ENCODE measurements around the gene ATP8B1.

ATP8B1 gene

GRCh38 chr18:57635003-57635822 is 167.9 kb downstream of the ATP8B1 start:
- TF ChIP-seq CEBPB (IDR thresholded peaks at IDR 0.05) (no peak), USF1 (IDR thresholded peaks at IDR 0.05) (no peak), RAD21 (IDR thresholded peaks at IDR 0.05; ENCODE audit: low read depth) (no peak), FOXM1 (IDR thresholded peaks at IDR 0.05; ENCODE audit: borderline replicate concordance, low read depth) (no peak), ZBTB7A (IDR thresholded peaks at IDR 0.05; ENCODE audit: low read depth) (no peak), TEAD4 (IDR thresholded peaks at IDR 0.05) (no peak)

- TF ChIP-seq NFIC (IDR thresholded peaks at IDR 0.05) (no peak), CREB1 (IDR thresholded peaks at IDR 0.05; ENCODE audit: low read depth) (no peak), USF1 (IDR thresholded peaks at IDR 0.05) (no peak), ZBTB7A (IDR thresholded peaks at IDR 0.05; ENCODE audit: low read depth) (no peak), RAD21 (IDR thresholded peaks at IDR 0.05; ENCODE audit: low read depth) (no peak), TAF1 (IDR thresholded peaks at IDR 0.05; ENCODE audit: low read depth) (no peak), TEAD4 (IDR thresholded peaks at IDR 0.05) (no peak), TCF12 (IDR thresholded peaks at IDR 0.05; ENCODE audit: low read depth) (no peak), YY1 (IDR thresholded peaks at IDR 0.05; ENCODE audit: low read depth) (no peak), MAX (IDR thresholded peaks at IDR 0.05) (no peak), REST (IDR thresholded peaks at IDR 0.05; ENCODE audit: low read depth) (no peak), EGR1 (IDR thresholded peaks at IDR 0.05) (no peak), CEBPB (IDR thresholded peaks at IDR 0.05) (no peak)
Observed at GRCh38 chr18:57631697-57632096, 171.4 kb downstream of the ATP8B1 start.

DNA sequence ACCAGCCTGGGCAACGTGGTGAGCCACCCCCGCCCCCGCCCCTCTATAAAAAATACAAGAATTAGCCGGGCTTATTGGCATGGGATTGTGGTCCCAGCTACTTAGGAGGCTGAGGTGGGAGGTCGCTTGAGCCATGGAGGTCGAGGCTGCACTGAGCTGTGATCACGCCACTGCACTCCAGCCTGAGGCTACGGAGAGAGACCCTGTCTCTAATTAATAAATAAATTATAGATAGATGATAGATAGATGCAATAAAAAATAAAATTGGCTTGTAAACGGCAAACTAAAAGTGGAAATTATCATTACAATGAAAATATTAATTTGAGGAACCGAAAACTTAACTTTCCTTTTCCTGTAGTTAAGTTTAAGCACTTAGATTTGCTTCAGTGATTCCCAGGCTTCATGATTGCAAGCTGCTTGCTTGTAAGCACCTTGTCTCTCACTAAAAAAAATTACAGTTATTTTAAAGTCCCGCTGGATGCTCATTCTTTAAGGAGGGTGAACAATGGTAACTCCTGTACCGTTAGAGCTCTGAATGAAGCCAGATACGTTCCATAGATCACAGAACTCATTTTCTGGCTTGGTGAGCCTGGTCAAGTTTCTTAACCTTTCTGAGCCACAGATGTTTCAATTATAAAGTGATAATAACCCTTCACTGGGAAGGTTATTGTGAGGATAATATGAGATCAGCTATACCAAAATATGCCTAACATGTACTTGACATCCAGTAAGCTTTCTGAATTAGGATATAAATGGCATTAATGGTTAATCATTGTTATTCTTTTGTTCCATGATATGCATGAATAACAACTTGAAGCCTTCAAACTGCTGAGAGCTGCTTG is 172.1 kb downstream of the ATP8B1 start:
- TF ChIP-seq CREB1 (IDR thresholded peaks at IDR 0.05; ENCODE audit: low read depth), result no peak
- no peak for TF ChIP-seq RAD21 (IDR thresholded peaks at IDR 0.05; ENCODE audit: low read depth)
- no peak for TF ChIP-seq REST (IDR thresholded peaks at IDR 0.05; ENCODE audit: low read depth)
- TF ChIP-seq CEBPB (IDR thresholded peaks at IDR 0.05), result no peak
- no peak for TF ChIP-seq TAF1 (IDR thresholded peaks at IDR 0.05; ENCODE audit: low read depth)
- TF ChIP-seq YY1 (IDR thresholded peaks at IDR 0.05; ENCODE audit: low read depth), result no peak
- TF ChIP-seq TCF12 (IDR thresholded peaks at IDR 0.05; ENCODE audit: low read depth), result no peak
- no peak for TF ChIP-seq NFIC (IDR thresholded peaks at IDR 0.05)
- no peak for TF ChIP-seq ZBTB7A (IDR thresholded peaks at IDR 0.05; ENCODE audit: low read depth)
- TF ChIP-seq FOXM1 (IDR thresholded peaks at IDR 0.05; ENCODE audit: borderline replicate concordance, low read depth), result no peak
- TF ChIP-seq EGR1 (IDR thresholded peaks at IDR 0.05), result no peak
- TF ChIP-seq MAX (IDR thresholded peaks at IDR 0.05), result no peak
- no peak for TF ChIP-seq TEAD4 (IDR thresholded peaks at IDR 0.05)
- TF ChIP-seq USF1 (IDR thresholded peaks at IDR 0.05), result no peak

DNA sequence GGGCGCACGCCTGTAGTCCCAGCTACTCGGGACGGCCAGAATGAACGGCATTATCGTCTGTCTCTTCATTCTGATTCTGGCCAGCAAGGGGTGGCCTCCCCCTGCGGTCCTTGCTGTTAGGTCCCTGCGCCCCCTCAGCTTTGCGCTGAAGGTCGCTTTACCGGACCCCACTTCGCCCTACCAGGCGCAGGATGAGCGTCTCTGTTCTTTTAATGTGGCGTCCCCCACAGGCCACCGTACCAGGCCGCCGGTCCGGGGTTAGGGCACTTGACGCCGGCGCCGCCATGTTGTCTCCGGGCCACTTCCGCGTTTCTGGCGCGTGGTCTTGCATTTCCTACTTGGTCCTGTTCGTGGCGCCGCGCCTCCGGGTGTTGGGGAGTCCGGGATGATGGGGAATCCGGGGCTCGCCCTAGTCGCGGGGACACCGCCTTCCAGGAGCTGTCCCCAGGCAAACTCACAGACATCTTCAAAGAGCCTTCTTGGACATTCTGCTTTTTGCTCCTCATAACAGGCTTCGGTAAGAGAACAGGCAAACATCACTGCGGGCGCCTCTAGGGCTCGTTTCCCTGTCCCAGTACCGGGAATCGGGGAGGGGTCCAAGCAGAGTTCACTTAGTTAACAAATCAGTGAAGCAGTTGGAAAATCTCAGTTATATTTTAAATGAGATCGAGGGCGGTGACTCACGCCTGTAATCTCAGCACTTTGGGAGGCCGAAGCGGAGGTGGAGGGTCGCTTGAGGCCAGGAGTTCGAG is 172.9 kb downstream of the ATP8B1 start:
- TF ChIP-seq FOXM1 (IDR thresholded peaks at IDR 0.05; ENCODE audit: borderline replicate concordance, low read depth) (no peak), YY1 (IDR thresholded peaks at IDR 0.05; ENCODE audit: low read depth) (peak; percentile 99), CEBPB (IDR thresholded peaks at IDR 0.05) (no peak), ZBTB7A (IDR thresholded peaks at IDR 0.05; ENCODE audit: low read depth) (no peak), REST (IDR thresholded peaks at IDR 0.05; ENCODE audit: low read depth) (no peak), TCF12 (IDR thresholded peaks at IDR 0.05; ENCODE audit: low read depth) (peak; percentile 65; the same call in 1 of the 2 replicates), NFIC (IDR thresholded peaks at IDR 0.05) (no peak), TEAD4 (IDR thresholded peaks at IDR 0.05) (peak; percentile 59; the same call in 1 of the 2 replicates), USF1 (IDR thresholded peaks at IDR 0.05) (peak; percentile 68), EGR1 (IDR thresholded peaks at IDR 0.05) (peak; percentile 82), TAF1 (IDR thresholded peaks at IDR 0.05; ENCODE audit: low read depth) (peak; percentile 83), RAD21 (IDR thresholded peaks at IDR 0.05; ENCODE audit: low read depth) (peak; percentile 81), CREB1 (IDR thresholded peaks at IDR 0.05; ENCODE audit: low read depth) (no peak), EP300 (IDR thresholded peaks at IDR 0.05; ENCODE audit: borderline replicate concordance) (0 out of 2 replicates have a peak, but pooled peaks have one; percentile 13), MAX (IDR thresholded peaks at IDR 0.05) (peak; percentile 96)

Data from Ishikawa (cell line).